ENCODE data around the gene CARNS1. TPM values are rescaled to one million over a fixed set of nuclear protein-coding genes. Genes with fewer than 3 reads are reported as not detected.

CARNS1 gene
- total and polyA plus RNA-seq, 8 donors = 0.29 to 33.3 (median 2.9) TPM

- H3K36me3 ChIP-seq = peaks cover 0 to 10% (median 5%) of the 10 kb centered on the region in 4 donors
- no peak for TF ChIP-seq POLR2A (IDR thresholded peaks at IDR 0.05)
- TF ChIP-seq CTCF (IDR thresholded peaks at IDR 0.05) = no peak
- no peak for TF ChIP-seq EP300 (IDR thresholded peaks at IDR 0.05)
- no peak for TF ChIP-seq POLR2AphosphoS5 (IDR thresholded peaks at IDR 0.05)
- intact Hi-C loops (cut with DNase I; ENCODE audit: low total_unique reads) = no loop called here
- H3K27me3 ChIP-seq = peaks cover 0 to 57% (median 0%) of the 10 kb centered on the region in 3 donors
- WGBS, 5 donors = 55 to 74% (median 62%) methylated on average over 12 to 13 of the region's 13 CpGs
- no peaks in the 10 kb centered on the region for H3K9me3 ChIP-seq
- peaks cover 22 to 58% (median 36%) of the 10 kb centered on the region in 4 donors for H3K4me1 ChIP-seq
- no peak for DNase-seq
- H3K4me3 ChIP-seq = peak overlapping the region; percentile 24 to 43 (median 42)
- H3K27ac ChIP-seq = peak overlapping the region in 4 of 5 donors; percentile 49 to 98 (median 68)
Observed at GRCh38 chr11:67404515-67405195, 10.8 kb upstream of the CARNS1 start.

- TF ChIP-seq EP300 (IDR thresholded peaks at IDR 0.05) (no peak), POLR2AphosphoS5 (IDR thresholded peaks at IDR 0.05) (no peak), POLR2A (IDR thresholded peaks at IDR 0.05) (no peak), CTCF (IDR thresholded peaks at IDR 0.05) (no peak)
- Histone ChIP-seq H3K4me3 (peak overlapping the region in 3 of 4 donors; percentile 42 to 43 (median 42)), H3K27ac (peak overlapping the region in 2 of 5 donors; percentile 79 to 98), H3K36me3 (peaks cover 0 to 5% (median under 1%) of the 10 kb centered on the region in 4 donors), H3K9me3 (no peaks in the 10 kb centered on the region), H3K27me3 (peaks cover 0 to 62% (median 0%) of the 10 kb centered on the region in 3 donors), H3K4me1 (peaks cover 17 to 58% (median 36%) of the 10 kb centered on the region in 4 donors)
- no peak for DNase-seq
- intact Hi-C loops (cut with DNase I; ENCODE audit: low total_unique reads) = no loop called here
- WGBS, 5 donors = 74 to 91% (median 85%) methylated on average over 4 to 6 of the region's 6 CpGs
Observed at GRCh38 chr11:67405196-67405567, 10.3 kb upstream of the CARNS1 start.

- H3K4me1 ChIP-seq = peaks cover 11 to 58% (median 36%) of the 10 kb centered on the region in 4 donors
- WGBS, 5 donors = 81 to 100% (median 85%) methylated on average over 4 to 9 of the region's 9 CpGs
- H3K27ac ChIP-seq = peak overlapping the region in 2 of 5 donors; percentile 79 to 98
- H3K36me3 ChIP-seq = no peaks in the 10 kb centered on the region
- TF ChIP-seq POLR2AphosphoS5 (IDR thresholded peaks at IDR 0.05) (no peak), CTCF (IDR thresholded peaks at IDR 0.05) (no peak), EP300 (IDR thresholded peaks at IDR 0.05) (no peak), POLR2A (IDR thresholded peaks at IDR 0.05) (no peak)
- H3K27me3 ChIP-seq = peaks cover 0 to 69% (median 0%) of the 10 kb centered on the region in 3 donors
- intact Hi-C loops (cut with DNase I; ENCODE audit: low total_unique reads) = no loop called here
- H3K4me3 ChIP-seq = peak overlapping the region in 2 of 4 donors; percentile 42 to 43
- no peaks in the 10 kb centered on the region for H3K9me3 ChIP-seq
- DNase-seq = no peak
Observed at GRCh38 chr11:67405688-67406339, 9.7 kb upstream of the CARNS1 start.

- DNase-seq = no peak
- WGBS, 5 donors = 82 to 88% (median 85%) methylated on average over 15 to 18 of the region's 18 CpGs
- peak overlapping the region in 1 of 4 donors; percentile 2 for H3K4me3 ChIP-seq
- peaks cover 9 to 59% (median 36%) of the 10 kb centered on the region in 4 donors for H3K4me1 ChIP-seq
- TF ChIP-seq EP300 (IDR thresholded peaks at IDR 0.05) = no peak
- no peak for TF ChIP-seq POLR2A (IDR thresholded peaks at IDR 0.05)
- no peak for TF ChIP-seq CTCF (IDR thresholded peaks at IDR 0.05)
- TF ChIP-seq POLR2AphosphoS5 (IDR thresholded peaks at IDR 0.05) = no peak
- no peaks in the 10 kb centered on the region for H3K36me3 ChIP-seq
- no peaks in the 10 kb centered on the region for H3K9me3 ChIP-seq
- intact Hi-C loops (cut with DNase I; ENCODE audit: low total_unique reads) = no loop called here
- H3K27me3 ChIP-seq = peaks cover 0 to 76% (median 0%) of the 10 kb centered on the region in 3 donors
- H3K27ac ChIP-seq = peak overlapping the region in 2 of 5 donors; percentile 0 to 57
Observed at GRCh38 chr11:67406420-67406968, 9.0 kb upstream of the CARNS1 start.

All from stomach (tissue), 9 donors.